HEK293T (cell line): ENCODE data around the gene CIDEB.

Source experiments
- BHLHE40 ChIP-seq: fragments of 450-650 bp; IDR thresholded peaks from 2 replicates; pipeline ENCODE4 v1.6.1; 2016; ENCODE audit warnings: mild to moderate bottlenecking, moderate library complexity, borderline replicate concordance
- CTBP1 ChIP-seq: fragments of 450-650 bp; IDR thresholded peaks from 2 replicates; pipeline ENCODE4 v1.6.1; 2016; ENCODE audit warnings: borderline replicate concordance
- FOXM1 ChIP-seq: fragments of 450-650 bp; IDR thresholded peaks from 2 replicates; pipeline ENCODE4 v1.6.1; 2017; ENCODE audit warnings: mild to moderate bottlenecking, borderline replicate concordance
- HDGF ChIP-seq: fragments of 450-650 bp; IDR thresholded peaks from 2 replicates; pipeline ENCODE4 v1.6.1; 2017; ENCODE audit warnings: antibody characterized with exemption, borderline replicate concordance
- SP1 ChIP-seq: fragments of 450-650 bp; IDR thresholded peaks from 2 replicates; pipeline ENCODE4 v1.6.1; 2017
- TF ChIP-seq, protein P1 (sequence below): fragments of 450-650 bp; IDR thresholded peaks from 2 replicates; pipeline ENCODE4 v1.6.1; 2016

DNA sequence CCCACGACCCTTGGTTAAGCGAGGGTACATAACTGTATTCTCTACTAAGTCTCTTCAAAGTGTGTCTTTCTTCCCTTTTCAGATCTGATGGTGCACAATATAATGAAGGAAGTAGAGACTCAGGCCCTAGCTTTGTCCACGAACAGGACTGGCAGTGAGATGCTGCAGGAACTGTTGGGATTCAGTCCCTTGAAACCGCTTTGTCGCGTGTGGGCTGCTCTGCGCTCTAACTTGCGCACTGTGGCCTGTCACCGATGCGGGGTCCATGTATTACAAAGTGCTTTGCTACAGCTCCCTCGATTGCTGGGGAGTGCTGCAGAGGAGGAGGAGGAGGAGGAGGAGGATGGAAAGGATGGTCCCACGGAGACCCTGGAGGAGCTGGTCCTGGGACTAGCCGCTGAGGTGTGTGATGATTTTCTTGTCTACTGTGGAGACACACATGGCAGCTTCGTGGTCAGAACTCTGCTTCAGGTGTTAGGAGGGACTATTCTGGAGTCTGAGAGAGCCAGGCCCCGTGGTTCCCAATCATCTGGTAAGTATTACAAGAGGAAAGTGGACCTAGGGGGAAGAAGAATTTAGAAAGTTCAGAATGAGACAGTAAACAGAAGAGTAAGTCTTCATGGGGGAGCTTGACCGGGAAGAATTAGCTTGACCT, 7.3 kb downstream of the CIDEB start:
- TF ChIP-seq HDGF (no peak), SP1 (no peak), BHLHE40 (no peak), CTBP1 (no peak), FOXM1 (no peak)
- TF ChIP-seq, protein P1, sequence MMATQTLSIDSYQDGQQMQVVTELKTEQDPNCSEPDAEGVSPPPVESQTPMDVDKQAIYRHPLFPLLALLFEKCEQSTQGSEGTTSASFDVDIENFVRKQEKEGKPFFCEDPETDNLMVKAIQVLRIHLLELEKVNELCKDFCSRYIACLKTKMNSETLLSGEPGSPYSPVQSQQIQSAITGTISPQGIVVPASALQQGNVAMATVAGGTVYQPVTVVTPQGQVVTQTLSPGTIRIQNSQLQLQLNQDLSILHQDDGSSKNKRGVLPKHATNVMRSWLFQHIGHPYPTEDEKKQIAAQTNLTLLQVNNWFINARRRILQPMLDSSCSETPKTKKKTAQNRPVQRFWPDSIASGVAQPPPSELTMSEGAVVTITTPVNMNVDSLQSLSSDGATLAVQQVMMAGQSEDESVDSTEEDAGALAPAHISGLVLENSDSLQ = no peak
